HG03060 (cell line): ENCODE data around the gene IL4.
A peak's percentile ranks its signal among the peaks of the same experiment; 100 is the strongest.
"Not testable (repeated sequence)": the region's sequence is repeated elsewhere in the genome, so short reads cannot be mapped to it uniquely, and the experiment has no call there.

Source experiments
- ATAC-seq: cut with Tn5 transposase; IDR thresholded peaks from one replicate; pipeline ENCODE4 v1.9.1; 2021; ENCODE audit warnings: low read depth, moderate number of reproducible peaks; ENCODE audit not compliant: unreplicated experiment

The IL4 gene

DNA sequence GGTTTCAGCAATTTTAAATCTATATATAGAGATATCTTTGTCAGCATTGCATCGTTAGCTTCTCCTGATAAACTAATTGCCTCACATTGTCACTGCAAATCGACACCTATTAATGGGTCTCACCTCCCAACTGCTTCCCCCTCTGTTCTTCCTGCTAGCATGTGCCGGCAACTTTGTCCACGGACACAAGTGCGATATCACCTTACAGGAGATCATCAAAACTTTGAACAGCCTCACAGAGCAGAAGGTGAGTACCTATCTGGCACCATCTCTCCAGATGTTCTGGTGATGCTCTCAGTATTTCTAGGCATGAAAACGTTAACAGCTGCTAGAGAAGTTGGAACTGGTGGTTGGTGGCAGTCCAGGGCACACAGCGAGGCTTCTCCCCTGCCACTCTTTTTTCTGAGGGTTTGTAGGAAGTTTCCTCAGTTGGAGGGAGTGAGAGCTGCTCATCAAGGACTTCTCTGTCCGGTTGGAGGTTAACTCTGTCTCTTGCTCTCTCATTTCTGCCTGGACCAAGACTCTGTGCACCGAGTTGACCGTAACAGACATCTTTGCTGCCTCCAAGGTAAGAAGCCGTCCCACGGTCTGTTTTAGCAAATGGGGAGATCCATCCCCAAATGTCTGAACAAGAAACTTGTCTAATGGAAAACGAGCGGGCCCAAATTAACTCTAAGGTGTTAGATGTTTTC lies at the start of gene IL4:
IL4 (plus strand) TSS at position 51 of the 692 bp plus-strand sequence; CDS start at position 113, 62 bp downstream.
- ATAC-seq, result no peak

DNA sequence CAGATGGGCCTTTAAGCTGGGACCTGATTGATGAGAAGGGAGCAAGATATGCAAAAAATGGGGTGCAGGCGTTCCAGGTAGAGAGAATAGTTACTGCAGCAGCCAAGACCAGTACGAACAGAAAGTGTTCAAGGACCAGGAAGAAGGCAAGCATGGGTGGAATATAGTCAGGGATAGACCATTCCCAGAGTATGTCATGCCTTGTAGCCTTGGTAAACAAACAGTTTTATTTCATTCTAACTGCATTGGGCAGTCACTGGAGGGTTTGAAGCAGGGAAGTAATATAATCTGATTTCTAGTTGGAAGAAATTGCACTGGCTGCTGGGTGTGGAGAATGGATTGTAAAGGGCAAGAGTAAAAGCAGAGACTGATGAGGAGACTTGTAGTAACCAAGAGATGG lies 46.3 kb upstream of the IL4 start:
- ATAC-seq, result no peak

DNA sequence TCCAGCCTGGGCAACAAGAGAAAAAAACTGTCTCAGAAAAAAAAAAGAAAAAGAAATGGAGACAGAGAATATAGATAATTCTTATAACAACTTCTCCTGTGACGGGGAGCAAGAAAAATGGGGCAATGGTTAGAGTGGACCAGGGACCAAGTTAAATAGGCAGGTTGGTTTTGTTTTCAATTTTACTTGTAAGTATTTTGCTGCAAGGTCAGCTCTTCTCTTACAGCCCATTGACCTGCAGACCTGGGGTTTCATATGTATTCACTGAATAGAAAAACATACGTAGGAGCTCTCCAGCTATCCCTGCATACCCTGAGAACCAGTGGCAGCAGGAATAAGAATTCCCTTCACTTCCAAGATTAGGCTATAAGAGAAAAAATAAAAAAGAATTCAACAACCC lies 45.0 kb upstream of the IL4 start:
- ATAC-seq, result no peak

DNA sequence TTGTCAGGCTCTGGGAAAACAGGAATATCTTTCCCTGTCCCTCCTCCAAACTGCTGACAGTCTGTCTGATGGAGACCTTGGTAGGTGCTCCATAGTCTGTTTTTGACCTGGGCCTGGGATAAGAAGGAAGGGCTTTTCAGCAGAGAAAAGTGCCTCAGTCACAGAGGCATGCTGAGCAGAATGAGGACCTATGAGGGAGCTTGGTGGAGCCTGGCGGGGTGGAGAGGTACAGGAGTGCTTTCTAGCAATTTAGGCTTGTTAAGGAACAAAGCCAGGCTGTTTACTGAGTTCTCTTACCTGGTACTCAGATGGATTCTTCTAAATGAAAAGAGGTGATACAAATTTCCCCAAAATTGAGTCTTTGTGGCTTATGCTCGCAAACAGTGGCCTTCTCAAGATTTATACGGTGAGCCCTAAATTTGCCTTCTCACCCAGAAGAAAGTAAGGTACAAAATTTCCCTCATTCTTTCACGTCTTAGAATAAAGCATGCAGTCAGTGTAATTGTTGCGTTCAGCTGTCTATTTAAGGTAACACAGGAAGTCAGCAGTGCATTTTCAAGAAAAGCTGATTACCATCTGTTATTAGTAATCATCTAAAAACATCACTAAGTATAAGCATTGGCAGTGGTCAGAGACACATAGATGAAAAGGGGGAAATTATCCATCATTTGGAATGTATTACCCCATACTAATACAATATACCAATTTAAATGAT lies 44.4 kb upstream of the IL4 start:
- ATAC-seq, result no peak

DNA sequence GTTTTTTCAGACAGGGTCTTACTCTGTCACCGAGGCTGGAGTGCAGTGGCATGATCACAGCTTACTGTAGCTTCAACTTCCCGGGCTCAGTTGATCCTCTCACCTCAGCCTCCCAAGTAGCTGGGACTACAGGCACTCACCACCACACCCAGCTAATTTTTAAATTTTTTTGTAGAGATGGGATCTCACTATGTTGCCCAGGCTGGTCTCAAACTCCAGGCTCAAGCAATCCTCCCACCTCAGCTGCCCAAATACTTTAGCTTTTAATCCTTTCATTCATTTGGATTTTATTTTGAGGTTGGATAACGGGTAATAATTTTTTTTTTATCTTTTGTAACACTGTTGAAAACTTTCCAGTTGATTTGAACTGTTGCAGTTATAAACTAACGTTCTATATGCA lies 40.2 kb upstream of the IL4 start:
- ATAC-seq, result not testable (repeated sequence)

DNA sequence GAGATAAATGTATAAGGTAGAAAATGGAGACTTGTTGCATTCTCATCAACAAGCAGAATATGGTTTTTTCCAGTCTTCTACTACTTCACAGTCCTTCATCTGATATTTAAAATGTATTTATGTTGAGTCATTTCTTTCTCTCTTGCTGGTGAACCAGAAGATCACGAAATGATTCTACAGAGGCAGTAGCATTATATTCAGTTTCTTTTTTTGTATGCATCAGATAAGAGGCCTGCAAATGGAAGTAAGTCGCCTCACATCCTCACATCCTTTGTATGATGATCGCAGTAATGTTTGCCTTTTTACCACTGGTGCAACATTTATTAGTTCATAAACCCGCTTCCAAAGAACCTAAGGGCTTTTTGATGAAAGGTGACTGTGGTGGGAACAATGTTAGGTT lies 37.9 kb upstream of the IL4 start:
- peak; percentile 44 for ATAC-seq

DNA sequence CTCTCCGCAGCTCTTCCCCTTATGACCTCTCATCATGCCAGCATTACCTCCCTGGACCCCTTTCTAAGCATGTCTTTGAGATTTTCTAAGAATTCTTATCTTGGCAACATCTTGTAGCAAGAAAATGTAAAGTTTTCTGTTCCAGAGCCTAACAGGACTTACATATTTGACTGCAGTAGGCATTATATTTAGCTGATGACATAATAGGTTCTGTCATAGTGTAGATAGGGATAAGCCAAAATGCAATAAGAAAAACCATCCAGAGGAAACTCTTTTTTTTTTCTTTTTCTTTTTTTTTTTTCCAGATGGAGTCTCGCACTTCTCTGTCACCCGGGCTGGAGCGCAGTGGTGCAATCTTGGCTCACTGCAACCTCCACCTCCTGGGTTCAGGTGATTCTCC lies 36.5 kb upstream of the IL4 start:
- ATAC-seq, result no peak

DNA sequence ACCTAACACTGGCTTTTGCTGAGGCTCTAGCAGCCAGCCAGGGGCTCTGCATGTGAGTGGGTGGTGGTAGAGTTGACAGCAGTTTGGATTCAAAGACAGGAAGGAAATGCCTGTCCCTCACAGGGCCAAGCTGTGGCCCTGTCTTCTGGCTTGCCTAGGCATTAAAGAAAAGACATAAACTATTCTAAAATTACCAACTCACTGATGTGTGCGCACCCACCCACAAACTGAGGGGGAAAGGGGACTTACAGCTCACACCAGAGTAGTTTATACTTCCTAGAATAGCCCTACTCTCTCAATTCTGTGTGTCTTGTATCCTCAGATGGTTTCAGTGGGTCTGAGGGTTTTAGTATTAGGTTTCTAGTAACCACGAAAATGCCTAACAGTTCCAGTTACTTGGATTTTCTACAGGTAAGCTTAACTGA lies 34.1 kb upstream of the IL4 start:
- peak; percentile 43 for ATAC-seq

DNA sequence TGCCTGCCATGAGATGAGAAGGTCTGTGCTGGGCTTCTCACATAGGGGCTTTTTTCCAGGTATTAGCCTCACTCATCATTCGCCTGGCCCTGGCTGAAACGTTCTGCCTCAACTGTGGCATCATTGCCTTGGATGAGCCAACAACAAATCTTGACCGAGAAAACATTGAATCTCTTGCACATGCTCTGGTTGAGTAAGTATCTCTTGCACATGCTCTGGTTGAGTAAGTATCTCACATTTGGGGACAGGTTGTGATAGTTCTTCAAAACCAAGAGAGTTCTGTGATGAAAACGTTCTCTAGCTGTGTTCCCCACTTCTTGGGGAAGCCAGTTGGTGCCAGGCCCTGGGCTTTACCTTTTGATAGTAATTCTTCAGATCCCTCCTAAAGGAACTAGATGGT lies 33.2 kb upstream of the IL4 start:
- no peak for ATAC-seq

DNA sequence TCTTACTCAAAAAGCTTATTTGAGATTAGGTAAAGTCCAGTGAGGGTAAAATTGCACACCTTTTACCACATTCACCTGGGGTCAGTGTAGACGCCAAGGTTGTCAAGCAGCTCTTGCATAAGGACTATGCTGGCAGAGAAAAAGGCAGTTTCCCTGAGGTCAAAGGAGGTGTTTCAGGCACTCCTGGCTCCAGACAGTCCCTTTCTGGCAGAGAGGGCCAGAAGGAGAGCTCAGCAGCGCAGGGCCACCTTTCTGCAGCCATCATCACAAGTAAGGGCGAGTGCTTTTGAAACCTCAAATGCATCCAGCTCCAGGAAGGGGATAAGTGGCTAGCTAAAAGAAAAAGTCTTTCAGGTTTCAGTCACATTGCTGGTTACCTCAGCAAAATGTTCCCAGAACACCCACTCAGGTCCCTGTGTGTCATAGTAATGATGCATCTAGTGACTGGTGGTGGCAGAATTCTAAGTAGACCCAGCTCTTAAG lies 32.5 kb upstream of the IL4 start:
- ATAC-seq, result no peak

DNA sequence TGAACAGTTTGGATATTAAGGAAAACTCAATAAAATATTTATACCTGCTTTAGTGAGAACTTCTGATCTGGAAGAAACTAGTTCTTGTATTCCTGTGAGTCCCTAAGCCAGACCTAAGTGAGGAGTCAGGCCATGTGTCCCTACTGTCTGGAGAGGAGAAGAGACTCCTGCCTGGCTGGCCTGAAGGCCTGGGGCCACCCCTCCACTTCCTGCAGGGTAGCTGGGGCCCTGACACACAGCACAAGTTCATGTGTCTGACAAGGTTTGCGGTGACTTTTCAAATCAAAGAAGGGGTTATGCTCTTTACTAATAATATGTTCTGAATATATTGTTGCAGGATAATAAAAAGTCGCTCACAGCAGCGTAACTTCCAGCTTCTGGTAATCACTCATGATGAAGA lies 31.9 kb upstream of the IL4 start:
- ATAC-seq, result no peak

DNA sequence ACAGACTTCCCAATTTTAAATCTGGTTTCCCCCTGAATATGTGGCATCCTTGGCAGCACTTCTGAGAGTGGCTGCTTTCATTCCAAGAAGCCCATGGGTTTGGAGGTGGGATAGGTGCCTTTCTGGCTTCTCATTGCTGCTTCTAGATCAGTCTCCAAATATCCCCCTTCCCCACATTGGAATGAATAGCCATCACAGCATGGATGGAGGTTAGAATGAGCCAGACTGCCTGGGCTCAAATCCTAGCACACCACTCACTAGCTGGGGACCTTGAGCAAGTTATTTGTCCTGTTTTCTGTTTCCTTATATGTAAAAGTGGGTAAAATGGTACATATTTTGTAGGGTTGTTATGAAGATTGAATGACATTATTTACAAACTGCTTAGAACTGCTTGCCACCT lies 29.6 kb upstream of the IL4 start:
- no peak for ATAC-seq

DNA sequence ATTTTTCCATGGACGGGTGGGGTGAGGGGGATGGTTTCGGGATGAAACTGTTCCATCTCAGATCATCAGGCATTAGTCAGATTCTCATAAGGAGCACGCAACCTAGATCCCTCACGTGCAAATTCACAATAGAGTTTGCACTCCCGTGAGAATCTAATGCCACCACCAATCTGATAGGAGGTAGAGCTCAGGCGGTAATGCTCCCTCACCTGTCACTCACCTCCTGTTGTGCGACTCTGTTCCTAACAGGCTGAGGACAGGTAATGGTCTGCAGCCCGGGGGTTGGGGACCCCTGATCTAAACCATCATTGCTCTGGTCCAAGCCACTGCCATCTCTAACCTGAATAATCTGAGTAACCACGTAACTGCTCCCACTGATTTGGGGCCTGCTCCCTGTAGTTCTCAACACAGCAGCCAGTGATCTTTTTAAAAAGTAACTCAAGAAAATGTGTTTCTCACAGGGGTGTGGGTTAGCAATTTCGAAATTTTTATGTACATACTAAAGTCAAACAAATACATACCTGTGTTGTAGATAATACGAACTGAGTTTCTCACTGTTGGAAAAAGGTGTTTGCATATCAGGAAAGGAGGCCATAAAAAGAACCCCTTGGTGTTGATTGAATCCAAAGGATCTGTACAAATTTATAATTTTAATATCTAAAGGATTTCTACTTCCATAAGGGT lies 27.1 kb upstream of the IL4 start:
- no peak for ATAC-seq

DNA sequence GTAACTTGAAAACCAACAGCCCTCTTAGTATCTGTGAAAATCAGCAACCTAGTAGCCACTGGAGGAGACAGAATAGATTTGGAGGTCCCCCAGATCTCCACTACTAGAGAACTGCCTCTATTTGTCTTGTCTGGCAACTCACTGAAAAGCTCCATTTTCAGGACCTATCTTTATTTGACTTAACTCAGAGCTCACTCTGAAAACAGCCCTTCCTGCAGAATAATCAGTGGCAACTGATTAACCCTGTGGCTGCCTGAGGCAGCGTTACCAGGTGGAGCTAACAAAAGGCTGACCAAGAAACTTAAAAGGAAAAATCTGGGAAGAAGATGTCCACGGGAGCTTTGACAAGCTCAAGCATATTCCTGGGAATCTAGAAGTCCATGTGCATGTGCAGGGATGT lies 26.3 kb upstream of the IL4 start:
- ATAC-seq, result no peak

DNA sequence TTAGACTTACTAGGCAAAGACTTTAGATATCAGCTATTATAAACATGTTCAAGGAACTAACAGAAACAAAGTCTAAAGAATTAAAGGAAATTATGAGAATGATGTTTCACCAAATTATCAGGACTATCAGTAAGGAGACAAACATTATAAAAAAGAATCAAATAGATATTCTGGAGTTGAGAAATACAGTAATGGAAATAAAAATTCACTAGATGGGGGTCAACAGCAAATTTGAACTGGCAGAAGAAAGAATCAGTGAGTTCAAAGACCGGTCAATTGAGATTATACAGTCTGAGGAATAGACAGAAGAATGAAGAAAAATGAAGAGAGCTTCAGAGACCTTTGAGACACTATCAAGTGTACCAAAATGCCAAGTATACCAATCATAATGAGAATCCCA lies 25.4 kb upstream of the IL4 start:
- ATAC-seq, result no peak

DNA sequence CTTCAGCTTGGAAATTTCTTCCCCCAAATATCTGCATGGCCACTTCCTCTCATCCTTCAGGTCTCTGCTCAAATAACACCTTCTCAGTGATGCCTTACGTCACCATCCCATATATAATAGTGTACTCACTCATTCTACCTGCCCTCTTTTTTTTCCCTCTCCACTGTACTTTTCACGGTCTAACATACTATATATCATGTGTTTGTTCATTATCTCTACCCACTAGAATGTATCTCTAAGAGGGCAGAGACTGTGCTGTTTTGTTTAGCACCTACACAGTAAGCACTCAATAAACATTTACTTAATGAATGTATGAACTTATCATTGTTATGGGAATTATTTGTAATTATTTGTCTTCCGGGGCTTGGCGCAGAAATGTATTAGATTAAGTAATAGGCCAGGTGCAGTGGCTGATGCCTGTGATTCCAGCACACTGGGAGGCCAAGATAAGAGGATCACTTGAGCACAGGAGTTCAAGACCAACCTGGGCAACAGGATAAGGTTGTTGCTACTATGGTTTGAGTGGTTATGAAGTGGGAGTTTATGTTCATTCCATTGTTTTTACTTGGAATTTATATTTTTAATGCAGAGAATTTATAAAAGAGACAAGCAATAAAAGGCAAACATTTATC lies 21.8 kb upstream of the IL4 start:
- ATAC-seq, result no peak

DNA sequence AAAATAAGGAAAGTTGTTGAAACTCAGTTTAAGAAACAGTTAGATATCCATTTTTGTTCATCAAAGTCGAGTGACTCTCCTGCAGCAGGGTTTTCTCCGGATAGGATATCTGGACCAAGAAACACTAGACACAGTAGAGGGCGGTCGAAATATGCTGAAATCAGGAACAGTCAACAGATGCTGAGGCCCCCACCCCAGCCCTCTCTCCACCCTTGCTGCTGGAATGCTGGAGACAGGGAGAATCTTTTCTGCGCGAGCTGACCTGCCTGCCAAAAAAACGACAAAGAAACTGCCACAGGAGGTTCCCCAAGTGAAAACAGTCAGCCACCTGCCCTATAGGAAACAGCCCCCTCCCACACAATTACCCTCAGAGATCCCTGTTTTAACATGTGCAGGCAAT lies 20.1 kb upstream of the IL4 start:
- ATAC-seq, result no peak

DNA sequence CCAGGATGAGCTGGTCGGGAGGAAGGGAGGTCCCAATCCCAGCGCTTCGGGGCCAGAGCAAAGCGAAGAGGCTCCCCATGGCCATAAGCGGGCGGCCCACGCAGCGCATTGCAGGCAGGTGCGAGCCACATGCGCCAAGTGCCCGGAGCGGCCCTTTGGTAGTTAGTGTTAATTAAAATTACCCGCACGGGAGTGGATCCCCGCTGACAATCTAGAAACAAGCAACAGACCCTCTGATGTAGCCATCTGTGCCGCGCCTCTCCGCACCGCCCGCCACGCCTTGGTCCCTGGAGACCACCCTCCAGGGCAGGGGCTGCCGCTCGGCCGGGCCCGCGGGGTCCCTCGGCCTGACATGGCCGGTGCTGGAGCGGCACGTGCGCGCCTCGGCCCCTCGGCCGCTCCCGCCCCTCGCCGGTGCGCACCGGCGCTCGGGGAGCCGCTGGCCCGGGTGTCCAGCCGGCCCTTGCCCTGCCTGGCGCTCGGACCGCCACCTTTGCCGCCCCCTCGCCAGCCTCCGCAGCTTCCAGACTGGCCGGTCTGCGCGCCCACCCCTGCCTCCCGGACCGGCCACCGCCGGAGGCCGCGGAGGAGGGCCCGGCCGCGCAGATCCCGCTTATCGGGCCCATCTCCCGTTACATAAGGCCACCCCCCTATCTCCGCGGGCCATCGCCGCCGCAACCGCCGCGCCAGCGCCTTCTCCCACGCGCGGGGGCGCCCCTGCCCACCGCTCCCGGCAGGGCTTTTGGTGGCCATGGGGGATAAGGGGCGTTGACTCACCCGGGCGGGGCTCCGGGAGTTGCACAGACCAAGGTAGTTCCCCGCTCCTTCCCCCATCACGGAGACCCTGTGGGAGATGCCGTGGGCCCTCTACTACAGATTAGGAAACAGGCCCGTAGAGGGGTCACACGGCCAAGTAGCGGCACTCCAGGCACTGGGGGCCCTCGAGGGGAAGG lies 17.7 kb upstream of the IL4 start:
- no peak for ATAC-seq

DNA sequence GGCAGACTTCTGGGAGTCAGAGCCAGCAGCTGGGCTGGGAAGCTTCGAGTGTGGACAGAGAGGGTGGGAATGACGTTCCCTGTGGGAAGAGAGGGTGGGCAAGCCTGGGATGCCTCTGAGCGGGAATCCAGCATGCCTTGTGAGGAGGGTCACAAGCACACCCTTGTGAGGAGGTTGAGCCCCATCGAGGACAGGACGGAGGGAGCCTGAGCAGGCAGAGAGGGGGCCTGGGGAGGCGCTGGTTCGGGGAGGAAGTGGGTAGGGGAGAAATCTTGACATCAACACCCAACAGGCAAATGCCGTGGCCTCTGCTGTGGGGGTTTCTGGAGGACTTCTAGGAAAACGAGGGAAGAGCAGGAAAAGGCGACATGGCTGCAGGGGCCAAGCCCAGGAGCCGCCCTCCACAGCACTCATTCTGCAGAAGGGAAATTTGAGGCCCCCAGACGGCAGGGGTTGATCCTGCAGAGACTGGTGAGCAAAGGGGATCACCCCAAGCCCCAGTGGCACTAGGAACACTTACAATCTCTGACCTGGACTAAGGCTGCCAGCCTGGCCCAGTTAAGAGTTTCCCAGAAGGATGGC lies 16.9 kb upstream of the IL4 start:
- ATAC-seq, result no peak
